ENCODE data around the gene DACH1.

The DACH1 gene

GRCh38 chr13:71632721-71633120 lies 234.3 kb downstream of the DACH1 start:
- in situ Hi-C loops (cut with MboI; ENCODE audit: low sequenced_read_pairs), result no loop called here

- in situ Hi-C loops (cut with MboI; ENCODE audit: low sequenced_read_pairs), result no loop called here
These were observed 234.8 kb downstream of the DACH1 start for GRCh38 chr13:71632206-71632605.

- in situ Hi-C loops (cut with MboI; ENCODE audit: low sequenced_read_pairs), result no loop called here
These were observed 237.8 kb downstream of the DACH1 start for GRCh38 chr13:71629167-71629566.

- in situ Hi-C loops (cut with MboI; ENCODE audit: low sequenced_read_pairs), result no loop called here
These were observed 240.4 kb downstream of the DACH1 start for GRCh38 chr13:71626421-71627117.

GRCh38 chr13:71625694-71626093 lies 241.3 kb downstream of the DACH1 start:
- in situ Hi-C loops (cut with MboI; ENCODE audit: low sequenced_read_pairs), result no loop called here

- in situ Hi-C loops (cut with MboI; ENCODE audit: low sequenced_read_pairs), result no loop called here
These were observed 242.1 kb downstream of the DACH1 start for GRCh38 chr13:71624653-71625600.

GRCh38 chr13:71621174-71622124 lies 245.6 kb downstream of the DACH1 start:
- in situ Hi-C loops (cut with MboI; ENCODE audit: low sequenced_read_pairs), result no loop called here

- in situ Hi-C loops (cut with MboI; ENCODE audit: low sequenced_read_pairs), result no loop called here
These were observed 247.9 kb downstream of the DACH1 start for GRCh38 chr13:71619096-71619495.

GRCh38 chr13:71618159-71618558 lies 248.8 kb downstream of the DACH1 start:
- in situ Hi-C loops (cut with MboI; ENCODE audit: low sequenced_read_pairs), result no loop called here

GRCh38 chr13:71617265-71617664 lies 249.7 kb downstream of the DACH1 start:
- in situ Hi-C loops (cut with MboI; ENCODE audit: low sequenced_read_pairs), result no loop called here

- in situ Hi-C loops (cut with MboI; ENCODE audit: low sequenced_read_pairs), result no loop called here
These were observed 253.8 kb downstream of the DACH1 start for GRCh38 chr13:71613066-71613745.

- in situ Hi-C loops (cut with MboI; ENCODE audit: low sequenced_read_pairs), result no loop called here
These were observed 255.7 kb downstream of the DACH1 start for GRCh38 chr13:71611292-71611691.

- in situ Hi-C loops (cut with MboI; ENCODE audit: low sequenced_read_pairs), result no loop called here
These were observed 256.1 kb downstream of the DACH1 start for GRCh38 chr13:71610876-71611275.

GRCh38 chr13:71609271-71609670 lies 257.7 kb downstream of the DACH1 start:
- in situ Hi-C loops (cut with MboI; ENCODE audit: low sequenced_read_pairs), result no loop called here

- in situ Hi-C loops (cut with MboI; ENCODE audit: low sequenced_read_pairs), result no loop called here
These were observed 259.4 kb downstream of the DACH1 start for GRCh38 chr13:71607575-71607974.

GRCh38 chr13:71606818-71607217 lies 260.2 kb downstream of the DACH1 start:
- in situ Hi-C loops (cut with MboI; ENCODE audit: low sequenced_read_pairs), result no loop called here

- in situ Hi-C loops (cut with MboI; ENCODE audit: low sequenced_read_pairs), result no loop called here
These were observed 261.3 kb downstream of the DACH1 start for GRCh38 chr13:71605744-71606143.

GRCh38 chr13:71603255-71603654 lies 263.7 kb downstream of the DACH1 start:
- in situ Hi-C loops (cut with MboI; ENCODE audit: low sequenced_read_pairs), result no loop called here

GRCh38 chr13:71602344-71602743 lies 264.7 kb downstream of the DACH1 start:
- in situ Hi-C loops (cut with MboI; ENCODE audit: low sequenced_read_pairs), result no loop called here

- in situ Hi-C loops (cut with MboI; ENCODE audit: low sequenced_read_pairs), result no loop called here
These were observed 269.9 kb downstream of the DACH1 start for GRCh38 chr13:71597150-71597549.

All from hTERT RPE-1 (cell line).